ENCODE data around the gene MIX23.

DNA sequence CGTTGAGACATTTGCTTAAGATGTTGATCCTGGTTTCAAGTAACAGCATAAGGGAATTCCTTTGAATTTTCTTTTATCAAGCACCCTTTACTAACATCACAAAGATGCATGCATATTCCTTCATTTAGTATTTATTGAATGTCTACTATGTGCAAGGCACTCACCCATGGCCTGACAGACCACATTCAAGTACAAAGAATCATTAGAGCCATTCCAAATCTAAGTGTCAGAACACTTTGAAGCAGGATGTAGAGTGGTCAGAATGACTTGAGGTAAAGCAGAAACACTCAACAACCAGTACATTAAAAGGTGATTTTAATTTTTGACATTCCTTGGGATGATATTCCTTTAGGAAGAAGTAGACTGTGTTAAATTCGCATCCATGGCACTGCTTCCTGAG, 38.8 kb upstream of the MIX23 start:
- TF ChIP-seq, protein P1, sequence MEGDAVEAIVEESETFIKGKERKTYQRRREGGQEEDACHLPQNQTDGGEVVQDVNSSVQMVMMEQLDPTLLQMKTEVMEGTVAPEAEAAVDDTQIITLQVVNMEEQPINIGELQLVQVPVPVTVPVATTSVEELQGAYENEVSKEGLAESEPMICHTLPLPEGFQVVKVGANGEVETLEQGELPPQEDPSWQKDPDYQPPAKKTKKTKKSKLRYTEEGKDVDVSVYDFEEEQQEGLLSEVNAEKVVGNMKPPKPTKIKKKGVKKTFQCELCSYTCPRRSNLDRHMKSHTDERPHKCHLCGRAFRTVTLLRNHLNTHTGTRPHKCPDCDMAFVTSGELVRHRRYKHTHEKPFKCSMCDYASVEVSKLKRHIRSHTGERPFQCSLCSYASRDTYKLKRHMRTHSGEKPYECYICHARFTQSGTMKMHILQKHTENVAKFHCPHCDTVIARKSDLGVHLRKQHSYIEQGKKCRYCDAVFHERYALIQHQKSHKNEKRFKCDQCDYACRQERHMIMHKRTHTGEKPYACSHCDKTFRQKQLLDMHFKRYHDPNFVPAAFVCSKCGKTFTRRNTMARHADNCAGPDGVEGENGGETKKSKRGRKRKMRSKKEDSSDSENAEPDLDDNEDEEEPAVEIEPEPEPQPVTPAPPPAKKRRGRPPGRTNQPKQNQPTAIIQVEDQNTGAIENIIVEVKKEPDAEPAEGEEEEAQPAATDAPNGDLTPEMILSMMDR (IDR thresholded peaks at IDR 0.05; ENCODE audit: low read length): no peak
- TF ChIP-seq EZH2phosphoT487 (IDR thresholded peaks at IDR 0.05; ENCODE audit: low read length): no peak
- TF ChIP-seq EZH2 (optimal IDR thresholded peaks at IDR 0.05; ENCODE audit: low read depth, low read length): no peak

Data from MM.1S (cell line).